K562 (cell line): ENCODE data around the gene CLDN25. TPM values are rescaled to one million over a fixed set of nuclear protein-coding genes. Genes with fewer than 3 reads are reported as not detected.

Experiments used
- ATAC-seq: fragments of 200-7000 bp; cut with Tn5 transposase; 3 replicates; pipeline ENCODE4 v1.9.1; 2020; ENCODE audit warnings: moderate library complexity
- BruUV-seq: library from RNA; stranded (reverse); fragments of 400-500 nt; replicated peaks from 2 replicates; lab custom pipeline; 2021; lab: Mats Ljungman, UMichigan
- CTCF ChIA-PET: fragments of 300-600 bp; formaldehyde crosslinking; extraction: SDS; loops from one replicate; lab custom pipeline; 2021; ENCODE audit warnings: low intra/inter-chr PET ratio; lab: Yijun Ruan, JAX
- POLR2A ChIA-PET: fragments of 300-600, 350-650 bp; sonication (Branson Sonifier 250); formaldehyde crosslinking; extraction: SDS; loops from one replicate; lab custom pipeline; 2021; ENCODE audit warnings: antibody characterized with exemption, inconsistent platforms; lab: Yijun Ruan, JAX
- DNase-seq, 4 experiments: peaks; one replicate each; pipeline versions ENCODE4 v3.0.0 to v3.0.0-alpha.2; 2011 to 2018; ENCODE audit warnings: low spot score in 3 of 4, mixed read lengths in 3 of 4; ENCODE audit errors: extremely low read depth in 1 of 4
- FAIRE-seq: peaks from 2 replicates; lab custom pipeline; 2011; peaks lifted over from hg19 to GRCh38; lab: Jason Lieb, UNC
- H2AFZ ChIP-seq: 2 replicates; pipeline ENCODE4 v1.6.0; 2011; ENCODE audit warnings: low read depth, low read length, control low read depth, inconsistent platforms
- H3K27ac ChIP-seq: fragments of 200-600 bp; 3 replicates; pipeline ENCODE4 v1.8.0; 2011; ENCODE audit warnings: low read depth, mild to moderate bottlenecking, control low read depth, inconsistent platforms, low read length, moderate library complexity, mixed read lengths; ENCODE audit errors: extremely low read depth
- H3K27me3 ChIP-seq, 2 experiments: fragments of 300-600 bp in 1 of 2; 2 replicates in 1 of 2; 3 replicates in 1 of 2; pipeline versions ENCODE4 v1.6.0 to v1.8.0; 2011; ENCODE audit warnings: inconsistent platforms in 2 of 2, low read length in 2 of 2, mild to moderate bottlenecking in 1 of 2, mixed read lengths in 1 of 2, moderate library complexity in 1 of 2; ENCODE audit not compliant: control insufficient read depth in 2 of 2, insufficient read depth in 2 of 2
- H3K36me3 ChIP-seq: fragments of 300-600 bp; 3 replicates; pipeline ENCODE4 v1.8.0; 2011; ENCODE audit warnings: mild to moderate bottlenecking, low read length, inconsistent platforms; ENCODE audit not compliant: control insufficient read depth, insufficient read depth
- H3K4me1 ChIP-seq, 2 experiments: fragments of 200-600 bp in 1 of 2; replicated peaks in 1 of 2; 2 replicates in 1 of 2; 3 replicates in 1 of 2; pipeline versions ENCODE4 v1.5.1 to v1.8.0; 2011; ENCODE audit warnings: inconsistent platforms in 2 of 2, low read length in 2 of 2, mild to moderate bottlenecking in 1 of 2, mixed read lengths in 1 of 2, moderate library complexity in 1 of 2; ENCODE audit not compliant: control insufficient read depth in 2 of 2, insufficient read depth in 2 of 2
- H3K4me2 ChIP-seq: 2 replicates; pipeline ENCODE4 v1.6.1; 2011; ENCODE audit warnings: low read length, control low read depth, inconsistent platforms, mixed read lengths; ENCODE audit not compliant: insufficient read depth
- H3K4me3 ChIP-seq: fragments of 200-600 bp; sonication (generic), shearing (Covaris generic); 2 replicates; pipeline ENCODE4 v1.5.1; 2016; ENCODE audit warnings: control low read depth, inconsistent platforms
- H3K79me2 ChIP-seq: fragments of 200-600 bp; 3 replicates; pipeline ENCODE4 v1.8.0; 2011; ENCODE audit warnings: low read length, inconsistent platforms; ENCODE audit not compliant: control insufficient read depth, insufficient read depth
- H3K9ac ChIP-seq, 2 experiments: 2 replicates each; pipeline versions ENCODE4 v1.6.0 to v1.6.1; 2011; ENCODE audit warnings: low read depth in 2 of 2, low read length in 2 of 2, control low read depth in 1 of 2, inconsistent platforms in 1 of 2, mild to moderate bottlenecking in 1 of 2, mixed read lengths in 1 of 2; ENCODE audit not compliant: insufficient read depth in 1 of 2
- H3K9me1 ChIP-seq: one replicate; pipeline ENCODE4 v1.6.0; 2011; ENCODE audit warnings: inconsistent platforms, mild to moderate bottlenecking, low read length, moderate library complexity; ENCODE audit not compliant: control insufficient read depth, insufficient read depth
- H3K9me3 ChIP-seq: replicated peaks from 2 replicates; pipeline ENCODE4 v1.5.1; 2011; ENCODE audit warnings: low read depth, low read length, inconsistent platforms; ENCODE audit not compliant: control insufficient read depth, insufficient read depth
- H4K20me1 ChIP-seq: replicated peaks from 2 replicates; pipeline ENCODE4 v1.6.1; 2011; ENCODE audit warnings: low read length, inconsistent platforms, mixed read lengths; ENCODE audit not compliant: control insufficient read depth, insufficient read depth
- CEBPG ChIP-seq, 3 experiments: fragments of 200-800 bp in 1 of 3; sonication (Bioruptor generic) in 1 of 3; sonication (generic) in 1 of 3; formaldehyde crosslinking in 1 of 3; IDR thresholded peaks in 2 of 3; conservative IDR thresholded peaks in 1 of 3; 2 replicates each; pipeline versions ENCODE4 v1.6.1 to v1.8.0; 2016 to 2022; ENCODE audit warnings: missing compliant biosample characterization in 2 of 3, missing genetic modification characterization in 2 of 3, mild to moderate bottlenecking in 1 of 3, missing genetic modification reagents in 1 of 3
- CHD2 ChIP-seq: IDR thresholded peaks from 2 replicates; pipeline ENCODE4 v1.6.1; 2011; ENCODE audit warnings: low read depth, low read length
- ELF1 ChIP-seq: fragments of 200-800 bp; sonication (Bioruptor generic); IDR thresholded peaks from 2 replicates; pipeline ENCODE4 v1.6.1; 2016; ENCODE audit warnings: missing genetic modification characterization, missing compliant biosample characterization
- FOXK1 ChIP-seq: sonication (generic); formaldehyde crosslinking; IDR thresholded peaks from 2 replicates; pipeline ENCODE4 v1.8.0; 2022; ENCODE audit warnings: missing genetic modification reagents, mild to moderate bottlenecking, borderline replicate concordance
- MYNN ChIP-seq, 2 experiments: sonication (generic); formaldehyde crosslinking in 1 of 2; IDR thresholded peaks; 2 replicates each; pipeline versions ENCODE4 v1.5.0 to v1.6.1; 2016 to 2020; ENCODE audit warnings: antibody characterized with exemption in 1 of 2, missing genetic modification reagents in 1 of 2
- SETDB1 ChIP-seq: IDR thresholded peaks from one replicate; pipeline ENCODE4 v1.6.1; 2012; ENCODE audit warnings: low read length, control low read depth, inconsistent platforms
- SRF ChIP-seq, 2 experiments: fragments of 250-450, 450-650 bp in 1 of 2; sonication (Bioruptor Pico) in 1 of 2; sonication (generic) in 1 of 2; formaldehyde crosslinking; IDR thresholded peaks; 2 replicates each; pipeline versions ENCODE4 v1.5.0 to v1.5.1; 2020 to 2022; ENCODE audit warnings: mild to moderate bottlenecking in 1 of 2, missing genetic modification reagents in 1 of 2
- ZNF764 ChIP-seq: fragments of 250-450 bp; sonication (Bioruptor Pico); IDR thresholded peaks from 2 replicates; pipeline ENCODE4 v1.4.0; 2020; ENCODE audit warnings: low read depth, mild to moderate bottlenecking, moderate library complexity
- WGBS: fragments of 100-300 bp; shearing (Covaris generic); methylation state at CpG from one replicate; pipeline ENCODE4 v1.1.6; 2016; ENCODE audit warnings: low coverage, mixed read lengths; ENCODE audit not compliant: insufficient coverage; ENCODE audit errors: missing lambda C conversion rate; 5-methylcytosine and 5-hydroxymethylcytosine counted together
- in situ Hi-C: fragments of 300-500 bp; cut with MboI; formaldehyde crosslinking; loops from 4 replicates; pipeline ENCODE4 v1.15.0; 2018; ENCODE audit warnings: inconsistent platforms, mixed read lengths
- intact Hi-C: fragments of 100-400 bp; cut with micrococcal nuclease; formaldehyde crosslinking; loops from 2 replicates; pipeline ENCODE4 v1.14.2; 2022
- polyA plus RNA-seq, 8 experiments: library from polyadenylated mRNA; depleted of rRNA in 4 of 8; stranded (reverse) in 5 of 8; unstranded in 3 of 8; fragments of >200 nt; fragmentation: Nextera tagmentation in 2 of 8; fragmentation: Illumina TruSeq in 1 of 8; extraction: Ambion mirVana in 2 of 8; extraction: Trizol in 1 of 8; gene quantifications; 2 replicates each; pipeline versions ENCODE4 v1.2.1 to v1.2.3, GENCODE V29; 2011 to 2014; ENCODE audit warnings: inconsistent platforms in 1 of 8, missing spikeins in 1 of 8
- total RNA-seq, 7 experiments: library from RNA; depleted of rRNA in 6 of 7; stranded (reverse); fragments of >200 nt in 6 of 7; fragmentation: Illumina TruSeq in 2 of 7; extraction: Trizol in 2 of 7; gene quantifications; 2 replicates each; pipeline versions ENCODE4 v1.2.1 to v1.2.3, GENCODE V29; 2011 to 2021; ENCODE audit warnings: low replicate concordance in 1 of 7
- TF ChIP-seq, protein P1 (sequence below): fragments of 450-650 bp; formaldehyde crosslinking; IDR thresholded peaks from 2 replicates; pipeline ENCODE4 v1.4.0; 2022; ENCODE audit warnings: missing genetic modification characterization

Gene CLDN25
- total and polyA plus RNA-seq, 9 of the 15 experiments (the other 6 are each of a cell fraction or from before 2014, with no cell fraction given): not detected

DNA sequence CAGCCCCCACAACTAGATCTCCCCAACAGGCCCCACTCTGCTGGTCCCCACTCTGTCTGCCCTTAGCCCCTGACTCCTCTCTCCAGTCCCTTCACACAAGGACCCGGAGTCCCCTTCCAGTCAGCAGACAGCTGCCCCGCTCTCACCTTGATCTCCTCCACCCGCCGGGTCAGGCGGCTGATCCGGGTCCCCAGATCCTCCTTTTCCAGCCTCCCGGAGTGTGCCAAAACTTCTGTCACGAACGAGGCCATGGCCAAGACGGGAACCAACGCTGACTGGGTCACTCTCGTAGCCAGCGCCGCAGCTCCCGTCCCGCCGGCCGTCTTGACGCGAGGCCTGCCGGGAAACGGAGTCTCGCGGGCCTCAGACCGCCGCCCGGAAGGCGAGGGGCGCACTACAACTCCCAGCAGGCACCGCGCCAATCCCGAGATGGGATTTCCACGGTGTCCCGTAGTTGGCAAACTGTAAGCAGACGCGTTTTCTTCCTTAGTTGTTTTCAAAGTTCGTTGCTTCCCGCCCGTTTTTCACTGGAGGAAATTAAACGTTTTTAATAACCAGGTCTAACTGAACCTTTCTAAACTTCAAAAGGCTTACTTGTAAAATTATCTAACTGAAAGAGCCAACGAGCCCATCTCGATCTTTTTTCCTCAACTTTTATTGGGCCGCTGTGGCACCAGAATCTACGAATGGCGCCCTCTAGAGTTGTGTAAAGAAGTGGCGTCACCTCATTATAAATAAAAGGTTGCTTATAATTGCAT lies 6.0 kb upstream of the CLDN25 start, which contains the start of gene ZW10 (continued):
- no peak for TF ChIP-seq FOXK1 (CRISPR knock-in tag)
- peak; percentile 13 to 15; a peak in 1 of 4 replicates for TF ChIP-seq SRF (CRISPR knock-in tag; IDR thresholded peaks at IDR 0.05)
- TF ChIP-seq, protein P1, sequence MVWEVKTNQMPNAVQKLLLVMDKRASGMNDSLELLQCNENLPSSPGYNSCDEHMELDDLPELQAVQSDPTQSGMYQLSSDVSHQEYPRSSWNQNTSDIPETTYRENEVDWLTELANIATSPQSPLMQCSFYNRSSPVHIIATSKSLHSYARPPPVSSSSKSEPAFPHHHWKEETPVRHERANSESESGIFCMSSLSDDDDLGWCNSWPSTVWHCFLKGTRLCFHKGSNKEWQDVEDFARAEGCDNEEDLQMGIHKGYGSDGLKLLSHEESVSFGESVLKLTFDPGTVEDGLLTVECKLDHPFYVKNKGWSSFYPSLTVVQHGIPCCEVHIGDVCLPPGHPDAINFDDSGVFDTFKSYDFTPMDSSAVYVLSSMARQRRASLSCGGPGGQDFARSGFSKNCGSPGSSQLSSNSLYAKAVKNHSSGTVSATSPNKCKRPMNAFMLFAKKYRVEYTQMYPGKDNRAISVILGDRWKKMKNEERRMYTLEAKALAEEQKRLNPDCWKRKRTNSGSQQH (CRISPR knock-in tag): peak; percentile 64; the same call in 1 of the 2 replicates
- TF ChIP-seq ZNF764 (CRISPR knock-in tag): no peak
- TF ChIP-seq SETDB1: no peak

DNA sequence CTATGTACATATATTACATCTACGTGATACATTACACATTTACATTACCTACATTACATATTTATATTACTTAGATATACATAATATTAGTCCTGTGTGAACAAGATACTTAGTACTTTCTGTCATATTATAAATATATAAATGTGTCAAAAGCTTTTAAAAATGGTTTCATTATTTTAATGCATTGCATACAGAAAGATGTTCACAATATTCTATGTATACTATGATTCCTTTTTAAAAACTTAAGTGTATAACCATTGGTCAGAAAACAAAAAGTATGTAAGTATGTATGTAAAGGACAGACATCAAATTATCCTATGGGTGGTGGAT lies 5.5 kb upstream of the CLDN25 start:
- POLR2A ChIA-PET: interaction anchor here (1.0 kb wide), 2 partner anchors 8 to 33 kb away, joined by 3 to 4 read pairs; no protein-coding TSS in a partner anchor
- intact Hi-C loops: no loop called here
- H3K27me3 ChIP-seq: peaks cover 7 to 11% of the 10 kb centered on the region in 2 experiments
- TF ChIP-seq CHD2 (no peak), CEBPG (CRISPR knock-in tag; IDR thresholded peaks at IDR 0.05) (no peak), CEBPG (tag; conservative IDR thresholded peaks at IDR 0.05 in 1 of 2, IDR thresholded peaks at IDR 0.05 in 1 of 2) (peak; percentile 52 to 62; a peak in 1 of 4 replicates), MYNN (IDR thresholded peaks at IDR 0.05) (no peak), MYNN (CRISPR knock-in tag; IDR thresholded peaks at IDR 0.05) (no peak), ELF1 (tag) (no peak)

More for the DNA sequence above, 5.5 kb upstream of the CLDN25 start:
- DNase-seq (no peak), FAIRE-seq (no peak), ATAC-seq (no peak)
- CTCF ChIA-PET: no interaction called here
- BruUV-seq: no TSS peak
- in situ Hi-C loops: no loop called here
- peaks cover 4 to 6% of the 10 kb centered on the region in 2 experiments; a peak in 4 of 5 replicates for H3K4me1 ChIP-seq
- peak overlapping the region; percentile 92 for H3K4me2 ChIP-seq
- H2AFZ ChIP-seq: peak overlapping the region; percentile 93; the same call in 1 of the 2 replicates
- no peaks in the 10 kb centered on the region for H4K20me1 ChIP-seq
- H3K9me3 ChIP-seq: no peaks in the 10 kb centered on the region
- WGBS: 0% methylated on average over 1 of the region's 1 CpG
- H3K79me2 ChIP-seq: peaks cover 25% of the 10 kb centered on the region
- H3K4me3 ChIP-seq: peak overlapping the region; percentile 83
- no peak overlapping the region for H3K27ac ChIP-seq
- H3K9me1 ChIP-seq: no peaks in the 10 kb centered on the region
- H3K36me3 ChIP-seq: peaks cover 7% of the 10 kb centered on the region
- H3K9ac ChIP-seq: peak overlapping the region in 1 of 2 experiments; percentile 83; a peak in 2 of 4 replicates
